Measurements from ENCODE around the gene CDH8.

- TF ChIP-seq POLR2A (IDR thresholded peaks at IDR 0.05) (no peak), CTCF (IDR thresholded peaks at IDR 0.05) (no peak)
Measured at GRCh38 chr16:61923629-61924028, 112.6 kb downstream of the CDH8 start.

All from body of pancreas (tissue), 4 donors.